Right forelimb (tissue), 1 donor: Measurements from ENCODE around the gene CALM3.

Experiments
- DNase-seq: peaks from one replicate; pipeline ENCODE4 v3.0.0-alpha.2; 2018

Gene CALM3

GRCh38 chr19:46600384-46601317 lies 479 bp upstream of the CALM3 start:
- peak; percentile 99 for DNase-seq

- no peak for DNase-seq
Observed at GRCh38 chr19:46602392-46603194, 1.5 kb downstream of the CALM3 start.

- no peak for DNase-seq
Observed at GRCh38 chr19:46603195-46603637, 2.1 kb downstream of the CALM3 start.

- no peak for DNase-seq
Observed at GRCh38 chr19:46603752-46604231, 2.7 kb downstream of the CALM3 start.

GRCh38 chr19:46604781-46605355 lies 3.7 kb downstream of the CALM3 start:
- DNase-seq: no peak

- DNase-seq: no peak
Observed at GRCh38 chr19:46605356-46605821, 4.3 kb downstream of the CALM3 start.

- no peak for DNase-seq
Observed at GRCh38 chr19:46606019-46606418, 4.9 kb downstream of the CALM3 start.

- DNase-seq: no peak
Observed at GRCh38 chr19:46606681-46607447, 5.7 kb downstream of the CALM3 start.

- no peak for DNase-seq
Observed at GRCh38 chr19:46607448-46607841, 6.3 kb downstream of the CALM3 start.

- DNase-seq: no peak
Observed at GRCh38 chr19:46608178-46608577, 7.0 kb downstream of the CALM3 start.

- DNase-seq: no peak
Observed at GRCh38 chr19:46608581-46609345, 7.6 kb downstream of the CALM3 start.

- DNase-seq: no peak
Observed at GRCh38 chr19:46609511-46610412, 8.6 kb downstream of the CALM3 start.

GRCh38 chr19:46610413-46610775 lies 9.3 kb downstream of the CALM3 start:
- DNase-seq: no peak

- no peak for DNase-seq
Observed at GRCh38 chr19:46610851-46611770, 10.0 kb downstream of the CALM3 start.

- no peak for DNase-seq
Observed at GRCh38 chr19:46611776-46612175, 10.6 kb downstream of the CALM3 start.

GRCh38 chr19:46613525-46613924 lies 12.4 kb downstream of the CALM3 start:
- DNase-seq: no peak

GRCh38 chr19:46614114-46614722 lies 13.1 kb downstream of the CALM3 start:
- DNase-seq: peak; percentile 90

- no peak for DNase-seq
Observed at GRCh38 chr19:46615966-46616365, 14.8 kb downstream of the CALM3 start.
